GM10847 (cell line): ENCODE results near the gene UBE3B.

Experiments used
- POLR2A ChIP-seq: IDR thresholded peaks from 2 replicates; pipeline ENCODE4 v1.6.1; 2011; ENCODE audit not compliant: insufficient read length; ENCODE audit errors: extremely low read depth

Gene UBE3B

DNA sequence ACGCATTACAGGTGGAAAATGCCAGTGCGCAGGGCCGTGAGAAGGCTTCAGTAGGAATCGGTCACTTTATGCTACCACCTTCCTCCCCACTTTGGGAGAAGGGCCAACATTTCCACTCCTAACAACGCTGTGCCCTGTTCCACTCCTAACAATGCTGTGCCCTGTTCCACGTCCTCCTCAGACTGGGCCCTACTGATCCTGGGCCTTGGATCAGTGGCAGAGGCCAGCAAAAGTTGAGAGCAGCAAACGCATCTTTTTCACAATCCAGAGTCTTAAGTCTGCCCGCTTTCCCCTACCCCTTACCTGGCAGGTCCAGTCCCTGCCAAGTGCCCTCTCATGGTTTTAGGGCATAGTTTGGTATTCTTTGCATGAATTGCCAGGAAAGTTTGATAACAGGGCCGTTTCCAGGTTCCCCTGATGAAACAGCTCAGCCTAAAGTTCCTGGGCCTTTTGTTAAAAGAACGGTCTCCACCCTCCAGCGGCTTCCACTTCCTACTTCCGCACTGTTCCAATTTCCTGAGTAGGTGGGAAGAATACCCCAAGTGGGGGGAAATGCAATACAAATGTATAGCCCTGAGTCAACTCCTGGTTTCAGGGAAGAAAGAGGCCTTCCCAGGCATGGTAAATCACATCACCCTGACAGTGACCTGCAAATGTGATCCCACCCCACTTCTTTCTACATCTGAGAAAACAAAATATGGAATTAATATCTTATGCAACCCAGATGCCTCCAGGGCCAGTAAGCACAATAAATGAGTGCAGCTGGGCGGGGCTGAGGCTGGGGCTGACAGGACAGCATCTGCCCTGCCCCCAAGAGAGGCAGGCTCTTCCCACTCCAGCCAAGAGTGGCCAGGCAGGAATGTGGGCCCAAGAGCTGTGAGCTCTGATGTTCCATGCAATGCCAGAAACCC, 15.3 kb upstream of the UBE3B start:
- TF ChIP-seq POLR2A: no peak

DNA sequence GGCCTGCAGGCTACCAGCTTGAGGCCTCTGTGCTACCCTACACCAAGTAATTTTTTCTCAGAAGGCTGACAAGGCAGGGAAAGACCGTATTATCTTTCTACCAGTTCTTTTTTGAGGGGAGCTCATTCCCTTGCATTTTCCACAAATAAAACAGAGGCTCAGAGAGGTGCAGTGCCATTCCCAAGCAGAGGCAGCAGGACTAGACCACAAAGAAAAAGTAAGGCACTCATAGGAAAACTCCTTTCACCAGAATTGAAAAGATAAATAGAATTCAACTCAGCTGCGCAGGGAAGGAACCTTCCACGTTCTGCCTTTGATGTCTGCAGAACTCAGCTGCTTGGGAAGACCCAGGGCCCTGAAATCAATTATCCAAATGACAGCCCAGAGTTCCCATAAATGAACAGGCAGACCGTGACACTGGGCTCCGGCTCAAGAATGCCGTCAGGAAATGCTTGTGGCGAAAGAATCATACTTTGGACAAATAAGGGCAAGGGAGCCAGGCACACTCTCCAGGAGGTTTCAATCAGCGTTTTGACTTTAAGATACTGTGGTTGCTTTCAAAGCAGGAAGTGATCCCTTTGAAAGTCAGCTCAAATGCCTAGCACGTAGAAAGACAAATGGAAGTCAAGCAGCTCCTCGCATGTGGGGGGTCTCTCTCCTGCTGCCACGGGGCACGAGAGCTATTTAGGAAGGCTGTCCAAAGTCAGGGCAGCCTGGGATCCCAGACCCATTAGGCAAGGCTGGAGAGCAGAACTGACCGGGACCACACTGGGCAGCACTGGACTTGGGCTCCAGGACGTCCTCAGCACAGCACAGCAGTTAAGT, 14.4 kb upstream of the UBE3B start:
- no peak for TF ChIP-seq POLR2A

DNA sequence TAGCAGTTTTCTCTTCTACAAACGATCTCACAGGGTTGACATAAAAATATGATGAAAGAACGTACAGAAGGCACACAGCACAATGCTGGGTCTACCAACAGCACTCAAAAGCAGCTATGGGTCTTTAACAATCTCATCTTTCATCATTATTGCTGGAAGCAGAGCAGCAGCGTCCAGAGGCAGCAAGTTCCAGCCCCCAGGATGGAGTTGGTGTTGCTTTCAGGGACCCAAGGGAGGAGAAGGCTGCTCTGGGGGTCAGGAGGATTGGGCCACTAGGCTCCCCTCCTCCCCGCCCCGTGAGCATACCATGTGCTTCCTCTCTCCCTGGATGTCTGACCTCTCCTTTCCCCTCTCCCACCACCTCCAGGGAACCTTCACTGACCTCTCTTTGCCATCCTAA, 13.7 kb upstream of the UBE3B start:
- no peak for TF ChIP-seq POLR2A

DNA sequence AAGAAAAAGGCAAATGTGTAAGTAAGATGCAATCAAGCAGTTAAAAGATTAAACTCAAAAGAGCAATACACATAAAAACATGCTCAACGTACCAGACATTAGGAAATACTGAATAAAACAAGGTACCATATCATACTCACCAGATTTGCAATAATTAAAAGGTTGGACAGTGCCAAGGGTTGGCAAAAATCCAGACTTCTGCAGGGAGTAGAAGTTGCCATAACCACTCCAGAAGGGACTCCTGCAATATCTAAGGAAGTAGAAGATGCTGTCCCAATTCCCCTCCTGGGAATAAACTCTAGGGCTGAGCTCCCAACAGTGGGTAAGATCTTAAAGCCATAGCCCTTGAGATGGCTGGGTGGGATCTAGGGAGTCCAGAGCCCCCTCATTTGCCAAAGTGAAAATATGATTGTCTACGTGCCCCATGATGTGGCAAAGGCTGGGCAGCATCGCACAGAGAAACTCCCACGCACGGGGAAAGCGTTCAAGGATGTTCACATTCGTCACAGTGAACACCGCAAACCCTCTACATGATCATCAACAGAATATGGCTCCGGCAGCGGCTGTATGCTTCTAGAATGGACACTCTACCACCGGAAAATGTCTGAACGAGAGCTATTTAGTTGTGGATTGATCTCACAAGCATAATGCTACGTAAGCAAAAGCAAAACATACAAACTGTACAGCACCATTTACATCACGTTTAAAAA, 12.6 kb upstream of the UBE3B start:
- no peak for TF ChIP-seq POLR2A

DNA sequence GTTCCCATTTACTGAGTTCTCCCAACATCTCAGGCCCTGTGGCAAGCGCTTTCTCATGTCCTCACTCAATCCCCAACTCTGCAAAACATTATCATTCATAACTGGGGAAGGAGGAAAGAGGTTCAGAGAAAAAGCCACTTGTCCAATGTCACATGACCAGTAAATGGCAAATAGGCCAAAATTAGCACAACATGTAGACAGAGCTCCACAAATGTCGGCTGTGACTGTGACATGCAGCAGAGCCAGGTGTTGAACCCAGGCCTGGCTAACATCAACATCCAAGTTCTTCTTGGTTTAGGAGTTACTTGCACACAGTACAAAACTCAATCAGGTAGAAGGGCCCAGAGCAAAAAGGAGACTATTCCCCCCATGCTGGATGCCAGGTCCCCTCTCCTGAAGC, 11.1 kb upstream of the UBE3B start:
- no peak for TF ChIP-seq POLR2A

DNA sequence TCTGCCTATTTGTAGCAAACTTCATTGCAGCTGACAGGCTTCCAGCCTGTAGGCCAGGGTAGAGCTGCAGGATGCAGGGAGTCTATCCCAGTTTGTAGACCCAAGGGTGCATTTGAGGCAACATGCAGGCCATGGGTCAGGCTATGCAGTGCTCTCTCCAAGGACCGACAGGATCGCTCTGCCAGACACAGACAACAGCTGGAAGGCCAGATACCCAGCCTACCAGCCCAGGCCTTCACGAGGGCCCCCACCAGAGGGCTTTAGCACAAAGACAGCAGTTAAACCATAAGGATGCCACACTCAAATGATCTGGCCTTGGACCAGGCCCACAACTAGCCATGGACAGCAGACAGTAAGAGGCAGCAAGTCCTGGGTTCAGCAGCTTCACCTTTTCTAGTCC, 10.6 kb upstream of the UBE3B start:
- TF ChIP-seq POLR2A: no peak

DNA sequence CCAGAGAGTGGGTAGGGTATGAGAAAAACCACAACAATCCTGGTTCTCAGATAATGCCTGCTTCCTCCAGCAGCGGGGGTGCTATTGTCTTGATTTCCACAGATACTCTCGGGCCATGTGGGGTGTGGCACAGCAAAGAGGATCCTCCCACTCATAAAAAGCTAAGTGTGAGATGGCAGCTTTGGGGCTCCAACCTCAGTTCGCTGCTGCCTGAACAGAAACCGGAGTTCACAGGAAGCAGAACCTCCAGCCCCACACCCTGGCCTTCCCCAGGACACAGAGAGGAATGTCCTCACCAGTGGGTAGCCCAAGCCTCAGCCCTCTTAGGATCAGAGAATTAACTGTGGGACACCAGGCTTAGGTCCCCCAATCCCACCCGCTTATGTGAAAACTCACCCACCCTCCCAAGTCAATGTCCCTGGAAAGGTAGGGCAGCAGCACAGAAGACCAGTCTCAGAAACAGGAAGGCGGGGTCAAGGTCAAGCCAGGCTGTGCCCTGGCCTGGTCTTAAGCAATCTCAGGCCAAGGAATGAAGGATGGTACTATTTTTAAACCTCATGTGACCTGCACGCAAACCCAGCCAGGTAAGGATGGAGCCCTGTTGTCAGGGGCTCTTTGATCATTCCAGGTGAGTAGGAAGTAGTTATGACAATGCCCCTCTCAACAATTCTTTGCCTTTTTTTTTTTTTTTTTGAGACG, 9.3 kb upstream of the UBE3B start:
- TF ChIP-seq POLR2A: no peak

DNA sequence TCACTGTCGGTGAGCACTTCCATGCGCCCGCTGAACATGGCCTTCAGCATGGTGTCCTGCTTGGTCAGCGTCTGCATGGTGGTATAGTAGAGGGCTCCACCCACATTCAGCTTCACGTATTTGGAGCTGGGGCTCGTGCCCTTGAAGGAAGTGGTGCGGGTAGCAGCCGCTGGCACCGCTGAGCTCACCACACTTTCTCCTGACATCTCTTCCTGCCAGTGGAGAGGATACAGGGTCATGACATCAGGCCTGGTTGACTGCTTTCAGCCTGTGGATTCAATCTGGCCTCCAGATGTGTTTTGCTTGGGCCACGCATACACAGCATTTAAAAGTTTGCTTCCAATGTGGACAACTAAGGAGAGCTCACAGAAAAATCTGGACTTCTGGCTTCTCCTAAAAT, 7.9 kb upstream of the UBE3B start:
- no peak for TF ChIP-seq POLR2A

DNA sequence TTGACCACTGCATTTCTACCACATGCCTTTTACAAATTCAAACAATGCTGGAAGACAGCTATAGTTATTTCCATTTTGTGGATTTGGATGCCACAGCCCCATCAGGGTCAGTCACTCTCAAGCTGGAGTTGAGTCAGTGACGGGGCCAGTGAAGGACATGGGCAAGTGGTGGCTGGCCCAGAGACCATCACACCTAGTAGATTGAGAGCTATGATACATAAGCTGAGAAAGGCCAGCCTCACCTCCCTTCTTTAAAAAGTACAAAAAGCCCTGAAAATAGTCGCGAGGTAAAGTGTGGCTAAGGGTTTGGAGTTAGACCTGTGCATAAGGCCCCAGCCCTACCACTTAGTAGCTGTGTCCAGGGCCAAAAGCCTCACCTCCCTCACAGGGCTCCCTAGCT, 4.4 kb upstream of the UBE3B start:
- TF ChIP-seq POLR2A: no peak

DNA sequence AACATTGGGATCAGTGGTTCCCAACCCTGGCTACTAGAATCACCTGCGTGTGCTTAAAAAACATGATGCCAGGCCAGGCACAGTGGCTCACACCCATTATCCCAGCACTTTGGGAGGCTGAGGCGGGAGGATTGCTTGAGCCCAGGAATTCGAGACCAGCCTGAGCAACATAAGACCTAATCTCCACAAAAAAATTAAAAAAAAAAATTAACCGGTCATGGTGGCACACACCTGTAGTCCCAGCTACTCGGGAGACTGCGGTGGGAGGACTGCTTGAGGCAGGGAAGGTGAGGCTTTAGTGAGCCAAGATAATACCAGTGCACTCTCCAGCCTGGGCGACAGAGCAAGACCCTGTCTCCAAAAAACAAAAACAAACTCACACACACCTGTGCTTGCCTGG, 2.3 kb upstream of the UBE3B start:
- no peak for TF ChIP-seq POLR2A

DNA sequence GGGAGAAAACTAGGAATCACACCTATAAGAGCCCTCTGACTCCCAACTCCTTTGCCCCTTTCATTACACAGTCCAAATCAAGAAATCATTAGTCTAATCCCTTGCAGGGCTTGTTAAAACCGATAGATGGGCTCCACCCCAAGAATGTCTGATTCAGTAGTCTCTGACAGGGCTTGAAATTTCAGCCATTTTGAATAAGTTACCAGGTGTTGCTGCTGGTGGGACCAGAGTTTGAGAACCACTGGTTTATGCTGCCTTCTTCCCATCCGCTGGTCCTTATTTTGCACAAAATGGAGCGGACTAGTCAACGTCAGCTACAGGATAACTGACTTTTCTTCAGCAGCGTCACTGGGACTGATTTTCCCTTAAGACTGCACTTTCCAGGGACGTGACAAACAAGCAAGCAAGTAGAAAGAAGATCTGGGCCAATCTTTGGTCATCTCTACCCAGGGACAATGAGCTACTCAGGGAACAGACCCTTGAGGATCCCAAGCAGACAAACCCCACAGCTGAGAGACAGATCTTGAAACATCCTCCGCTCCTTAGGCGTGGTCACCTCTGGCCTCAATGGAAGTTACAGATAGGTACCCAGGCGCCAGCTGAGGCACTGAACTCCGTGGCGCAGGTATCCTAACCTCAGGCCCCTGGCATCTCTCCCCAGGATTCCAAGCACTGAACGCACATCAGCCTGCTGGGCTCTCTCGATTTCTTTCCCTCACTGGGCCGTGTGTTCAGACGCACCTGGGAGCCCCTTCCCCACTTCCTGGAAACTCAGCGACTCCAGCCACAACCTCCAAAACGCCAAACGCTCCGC, 1.2 kb upstream of the UBE3B start:
- no peak for TF ChIP-seq POLR2A

DNA sequence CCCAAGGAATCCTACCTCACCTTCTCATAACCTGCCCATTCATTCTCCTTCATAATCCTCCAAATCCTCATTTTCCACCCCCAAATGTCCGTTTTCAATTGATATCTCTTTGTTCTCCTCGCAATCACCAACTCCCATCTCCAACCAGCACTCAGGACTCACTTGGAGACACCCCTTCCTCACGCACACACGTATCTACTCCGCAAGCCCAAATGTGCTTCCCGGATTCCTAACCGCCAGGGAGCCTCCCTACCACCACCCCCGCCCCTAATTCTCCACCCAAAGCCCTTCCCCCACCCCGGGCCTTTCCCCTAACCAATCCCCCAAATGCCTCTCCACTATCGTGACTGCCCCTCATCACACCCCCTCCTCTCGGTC, 638 bp upstream of the UBE3B start:
- TF ChIP-seq POLR2A: no peak

DNA sequence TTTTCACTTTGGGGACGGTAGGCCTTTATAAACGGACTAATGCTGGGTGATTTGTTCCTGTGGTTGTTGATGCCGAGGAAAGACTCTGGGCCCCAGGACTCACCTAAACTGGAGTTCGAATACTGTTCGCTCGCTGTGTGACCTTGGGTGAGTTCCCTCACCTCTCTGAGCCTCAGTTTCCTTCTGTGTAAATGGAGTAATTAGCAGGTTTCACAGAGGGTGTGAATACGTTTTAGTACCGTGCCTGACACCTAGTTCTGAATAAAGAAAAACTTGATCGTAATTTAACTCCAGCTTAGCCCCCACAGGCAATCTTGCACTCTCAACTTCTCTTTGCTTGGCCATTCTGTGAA, 505 bp downstream of the UBE3B start:
- TF ChIP-seq POLR2A: no peak

DNA sequence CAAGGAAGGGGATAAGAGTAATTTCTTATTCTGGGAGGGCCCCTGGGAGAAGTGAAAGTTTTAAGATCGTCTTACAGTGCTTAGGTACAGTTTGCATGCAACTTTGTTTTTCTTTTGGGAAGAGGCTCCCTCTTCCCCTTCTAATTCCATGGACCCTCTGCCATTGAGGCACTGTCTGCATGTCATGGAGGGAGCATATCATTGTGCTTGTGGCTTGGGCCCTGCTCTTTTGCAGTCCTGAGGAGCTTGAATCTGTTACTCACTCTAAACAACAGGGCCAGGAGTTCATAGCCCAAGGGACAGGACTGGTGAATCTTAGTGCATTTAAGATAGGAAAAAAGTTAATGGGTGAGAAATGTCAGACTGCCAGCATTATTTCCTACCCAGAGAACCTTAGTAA, 2.3 kb downstream of the UBE3B start:
- TF ChIP-seq POLR2A: no peak
